Endothelial cell of umbilical vein (primary cell): Measurements from ENCODE around the gene RNF111. TPM values are rescaled to one million over a fixed set of nuclear protein-coding genes. Genes with fewer than 3 reads are reported as not detected.

Experiments used
- BruUV-seq: library from RNA; stranded (reverse); fragments of 400-500 nt; replicated peaks from 2 replicates; lab custom pipeline; 2021; lab: Mats Ljungman, UMichigan
- CTCF ChIA-PET: fragments of 300-600, 350-600 bp; sonication (Branson Sonifier 250); formaldehyde crosslinking; loops from one replicate; lab custom pipeline; 2021; ENCODE audit warnings: antibody characterized with exemption, inconsistent platforms; lab: Charles Lee
- POLR2A ChIA-PET: fragments of 300-600, 350-600 bp; sonication (Branson Sonifier 250); formaldehyde crosslinking; loops from one replicate; lab custom pipeline; 2021; ENCODE audit warnings: antibody characterized with exemption, inconsistent platforms; lab: Charles Lee
- DNase-seq: peaks from one replicate; pipeline ENCODE4 v3.0.0-alpha.2; 2011; ENCODE audit warnings: low read depth, low spot score
- FAIRE-seq: peaks from 2 replicates; lab custom pipeline; 2011; peaks lifted over from hg19 to GRCh38; lab: Jason Lieb, UNC
- H2AFZ ChIP-seq: 2 replicates; pipeline ENCODE4 v1.6.0; 2012; ENCODE audit warnings: low read depth, low read length, control low read depth, inconsistent platforms
- H3K27ac ChIP-seq: 2 replicates; pipeline ENCODE4 v1.5.1; 2011; ENCODE audit warnings: low read depth, mild to moderate bottlenecking, control low read depth, low read length, moderate library complexity; ENCODE audit not compliant: insufficient read depth
- H3K27me3 ChIP-seq, 2 experiments: 2 replicates each; pipeline versions ENCODE4 v1.6.0 to v1.6.1; 2011; ENCODE audit warnings: low read length in 2 of 2, mixed read lengths in 1 of 2; ENCODE audit not compliant: control insufficient read depth in 2 of 2, insufficient read depth in 2 of 2
- H3K36me3 ChIP-seq, 2 experiments: 2 replicates in 1 of 2; 3 replicates in 1 of 2; pipeline ENCODE4 v1.5.1; 2011; ENCODE audit warnings: low read length in 2 of 2, mild to moderate bottlenecking in 1 of 2, moderate library complexity in 1 of 2; ENCODE audit not compliant: control insufficient read depth in 2 of 2, insufficient read depth in 2 of 2; ENCODE audit errors: extremely low read depth in 1 of 2
- H3K4me1 ChIP-seq: 3 replicates; pipeline ENCODE4 v1.5.1; 2011; ENCODE audit warnings: mild to moderate bottlenecking, low read length; ENCODE audit not compliant: control insufficient read depth, insufficient read depth; ENCODE audit errors: extremely low read depth
- H3K4me2 ChIP-seq: 2 replicates; pipeline ENCODE4 v1.6.1; 2011; ENCODE audit warnings: low read length, control low read depth, mixed read lengths; ENCODE audit not compliant: insufficient read depth
- H3K4me3 ChIP-seq, 3 experiments: fragments of 200-600 bp in 1 of 3; sonication (generic), shearing (Covaris generic) in 1 of 3; replicated peaks in 1 of 3; 2 replicates each; pipeline ENCODE4 v1.5.1; 2011 to 2016; ENCODE audit warnings: control low read depth in 3 of 3, low read length in 3 of 3, mild to moderate bottlenecking in 2 of 3, inconsistent platforms in 1 of 3, low read depth in 1 of 3, moderate library complexity in 1 of 3; ENCODE audit not compliant: insufficient read depth in 1 of 3
- H3K79me2 ChIP-seq: 2 replicates; pipeline ENCODE4 v1.6.0; 2012; ENCODE audit warnings: low read length, inconsistent platforms; ENCODE audit not compliant: control insufficient read depth, insufficient read depth
- H3K9ac ChIP-seq: replicated peaks from 2 replicates; pipeline ENCODE3; 2011; ENCODE audit warnings: low read length, control low read depth; ENCODE audit not compliant: insufficient read depth; ENCODE audit errors: extremely low read depth
- H3K9me1 ChIP-seq: replicated peaks from 3 replicates; pipeline ENCODE4 v1.6.0; 2011; ENCODE audit warnings: mild to moderate bottlenecking, low read length; ENCODE audit not compliant: control insufficient read depth, insufficient read depth; ENCODE audit errors: extremely low read depth
- H3K9me3 ChIP-seq: replicated peaks from 2 replicates; pipeline ENCODE4 v1.5.1; 2012; ENCODE audit warnings: low read length, inconsistent platforms; ENCODE audit not compliant: control insufficient read depth, insufficient read depth
- H4K20me1 ChIP-seq: replicated peaks from 2 replicates; pipeline ENCODE3; 2011; ENCODE audit warnings: mild to moderate bottlenecking, low read length; ENCODE audit not compliant: control insufficient read depth, insufficient read depth; ENCODE audit errors: extremely low read depth
- EZH2 ChIP-seq: IDR thresholded peaks from 2 replicates; pipeline ENCODE4 v1.6.1; 2012; ENCODE audit warnings: borderline replicate concordance, low read depth, mild to moderate bottlenecking, moderate library complexity, low read length, inconsistent platforms; ENCODE audit not compliant: severe bottlenecking
- FOS ChIP-seq: IDR thresholded peaks from 2 replicates; pipeline ENCODE4 v1.6.1; 2011; ENCODE audit warnings: mild to moderate bottlenecking, low read length, moderate library complexity, borderline replicate concordance; ENCODE audit not compliant: insufficient read depth
- GATA2 ChIP-seq: IDR thresholded peaks from 2 replicates; pipeline ENCODE4 v1.7.0; 2011; ENCODE audit warnings: low read depth, mild to moderate bottlenecking, moderate library complexity, mixed read lengths, low read length; ENCODE audit not compliant: insufficient read length, insufficient read depth
- JUN ChIP-seq: IDR thresholded peaks from 2 replicates; pipeline ENCODE4 v1.6.1; 2011; ENCODE audit warnings: borderline replicate concordance, low read depth; ENCODE audit not compliant: insufficient read length, insufficient read depth
- MYC ChIP-seq: IDR thresholded peaks from one replicate; pipeline ENCODE4 v1.6.1; 2011; ENCODE audit warnings: mild to moderate bottlenecking, low read depth, low read length
- POLR2A ChIP-seq: IDR thresholded peaks from 2 replicates; pipeline ENCODE4 v1.6.1; 2012; ENCODE audit warnings: low read depth, mild to moderate bottlenecking, control low read depth, low read length
- POLR2AphosphoS5 ChIP-seq: IDR thresholded peaks from 2 replicates; pipeline ENCODE4 v1.6.1; 2012; ENCODE audit warnings: low read depth, mild to moderate bottlenecking, control low read depth, low read length, moderate library complexity; ENCODE audit not compliant: insufficient read depth
- dilution Hi-C: fragments of 300-500 bp; cut with MboI; formaldehyde crosslinking; loops from one replicate; pipeline ENCODE4 v1.15.0; 2019; ENCODE audit warnings: low sequenced_read_pairs; ENCODE audit not compliant: extremely low pct_ligation_motif_present
- intact Hi-C: fragments of 100-400 bp; cut with micrococcal nuclease; formaldehyde crosslinking; loops from one replicate; pipeline ENCODE4 v1.10.0; 2022
- polyA plus RNA-seq, 4 experiments: library from polyadenylated mRNA; depleted of rRNA in 3 of 4; stranded (reverse) in 3 of 4; unstranded in 1 of 4; fragments of >200 nt; gene quantifications; 2 replicates each; pipeline versions ENCODE4 v1.2.1 to v1.2.3, GENCODE V29; 2011 to 2012; ENCODE audit warnings: missing spikeins in 1 of 4
- total RNA-seq: library from RNA; stranded (reverse); gene quantifications from 2 replicates; pipeline ENCODE4 v1.2.3, GENCODE V29; 2021
- TF ChIP-seq, protein P1 (sequence below), 2 donors: IDR thresholded peaks; 1 replicate in 1 of 2; 2 replicates in 1 of 2; pipeline ENCODE4 v1.5.1; 2011; ENCODE audit warnings: low read length in 2 of 2, mild to moderate bottlenecking in 2 of 2, moderate library complexity in 2 of 2, control low read depth in 1 of 2, inconsistent platforms in 1 of 2, low read depth in 1 of 2; ENCODE audit not compliant: insufficient read depth in 1 of 2; ENCODE audit errors: extremely low read depth in 1 of 2
- TF ChIP-seq, protein P2 (sequence below): IDR thresholded peaks from 2 replicates; pipeline ENCODE4 v1.6.1; 2011; ENCODE audit not compliant: insufficient read depth, insufficient read length

Gene RNF111
- total and polyA plus RNA-seq, 2 donors (not counting 3 experiments of a cell fraction or from before 2014, with no cell fraction given), result 22.3 to 42.6 TPM

- no peak for DNase-seq
- intact Hi-C loops (no loop called here), dilution Hi-C loops (no loop called here)
- POLR2A ChIA-PET, result no interaction called here
- Histone ChIP-seq H3K27ac (no peak overlapping the region), H3K79me2 (peaks cover 67% of the 10 kb centered on the region), H3K9me3 (no peaks in the 10 kb centered on the region), H3K9me1 (no peaks in the 10 kb centered on the region), H3K27me3 (no peaks in the 10 kb centered on the region), H3K9ac (no peak overlapping the region), H3K4me2 (no peak overlapping the region), H3K4me3 (no peak overlapping the region), H4K20me1 (peaks cover 4% of the 10 kb centered on the region), H3K4me1 (no peaks in the 10 kb centered on the region), H2AFZ (no peak overlapping the region), H3K36me3 (no peaks in the 10 kb centered on the region)
- CTCF ChIA-PET, result interaction anchor here (0.6 to 0.7 kb wide), 2 partner anchors 14 to 216 kb away, joined by 3 read pairs; no protein-coding TSS in a partner anchor
- no peak for FAIRE-seq
- TF ChIP-seq JUN (no peak), EZH2 (no peak), MYC (no peak), GATA2 (no peak), POLR2A (no peak), POLR2AphosphoS5 (no peak), FOS (no peak)
- TF ChIP-seq, protein P1, sequence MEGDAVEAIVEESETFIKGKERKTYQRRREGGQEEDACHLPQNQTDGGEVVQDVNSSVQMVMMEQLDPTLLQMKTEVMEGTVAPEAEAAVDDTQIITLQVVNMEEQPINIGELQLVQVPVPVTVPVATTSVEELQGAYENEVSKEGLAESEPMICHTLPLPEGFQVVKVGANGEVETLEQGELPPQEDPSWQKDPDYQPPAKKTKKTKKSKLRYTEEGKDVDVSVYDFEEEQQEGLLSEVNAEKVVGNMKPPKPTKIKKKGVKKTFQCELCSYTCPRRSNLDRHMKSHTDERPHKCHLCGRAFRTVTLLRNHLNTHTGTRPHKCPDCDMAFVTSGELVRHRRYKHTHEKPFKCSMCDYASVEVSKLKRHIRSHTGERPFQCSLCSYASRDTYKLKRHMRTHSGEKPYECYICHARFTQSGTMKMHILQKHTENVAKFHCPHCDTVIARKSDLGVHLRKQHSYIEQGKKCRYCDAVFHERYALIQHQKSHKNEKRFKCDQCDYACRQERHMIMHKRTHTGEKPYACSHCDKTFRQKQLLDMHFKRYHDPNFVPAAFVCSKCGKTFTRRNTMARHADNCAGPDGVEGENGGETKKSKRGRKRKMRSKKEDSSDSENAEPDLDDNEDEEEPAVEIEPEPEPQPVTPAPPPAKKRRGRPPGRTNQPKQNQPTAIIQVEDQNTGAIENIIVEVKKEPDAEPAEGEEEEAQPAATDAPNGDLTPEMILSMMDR (IDR thresholded peaks at IDR 0.05; ENCODE audit: extremely low read depth in 1 of 2, insufficient read depth in 1 of 2, low read depth in 1 of 2, low read length in 2 of 2), result no peak
- TF ChIP-seq, protein P2, sequence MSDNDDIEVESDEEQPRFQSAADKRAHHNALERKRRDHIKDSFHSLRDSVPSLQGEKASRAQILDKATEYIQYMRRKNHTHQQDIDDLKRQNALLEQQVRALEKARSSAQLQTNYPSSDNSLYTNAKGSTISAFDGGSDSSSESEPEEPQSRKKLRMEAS, result no peak
- BruUV-seq, result no TSS peak
Observed at GRCh38 chr15:59042041-59042440, 54.6 kb downstream of the RNF111 start.
